HepG2 (cell line): ENCODE data around the gene TMEM151A. TPM values are rescaled to one million over a fixed set of nuclear protein-coding genes. Genes with fewer than 3 reads are reported as not detected.

Source experiments
- ARID4A ChIP-seq: sonication (generic); formaldehyde crosslinking; IDR thresholded peaks from 2 replicates; pipeline ENCODE4 v1.5.0; 2020; ENCODE audit warnings: mild to moderate bottlenecking, missing genetic modification reagents, borderline replicate concordance
- CBFB ChIP-seq: sonication (generic); formaldehyde crosslinking; IDR thresholded peaks from 2 replicates; pipeline ENCODE4 v1.4.0; 2020; ENCODE audit warnings: missing genetic modification reagents
- HDAC2 ChIP-seq: sonication (generic); formaldehyde crosslinking; IDR thresholded peaks from 2 replicates; pipeline ENCODE4 v1.4.0; 2020; ENCODE audit warnings: missing genetic modification reagents
- IRF1 ChIP-seq: sonication (generic); formaldehyde crosslinking; IDR thresholded peaks from 2 replicates; pipeline ENCODE4 v1.4.0; 2020; ENCODE audit warnings: low read depth, mild to moderate bottlenecking, missing genetic modification reagents
- MAFK ChIP-seq, 2 experiments: IDR thresholded peaks in 1 of 2; conservative IDR thresholded peaks in 1 of 2; 2 replicates each; pipeline ENCODE4 v1.6.1; 2011; ENCODE audit warnings: improper control_type of control experiment in 2 of 2, low read length in 2 of 2
- MEF2D ChIP-seq: sonication (generic); formaldehyde crosslinking; IDR thresholded peaks from 2 replicates; pipeline ENCODE4 v1.5.1; 2020; ENCODE audit warnings: mild to moderate bottlenecking, missing genetic modification reagents
- MIER3 ChIP-seq: IDR thresholded peaks from 2 replicates; pipeline ENCODE4 v1.6.1; 2016; ENCODE audit warnings: missing compliant biosample characterization, borderline replicate concordance
- PATZ1 ChIP-seq: sonication (generic); formaldehyde crosslinking; IDR thresholded peaks from 2 replicates; pipeline ENCODE4 v1.4.0; 2020; ENCODE audit warnings: missing genetic modification reagents
- SETDB1 ChIP-seq: sonication (generic); formaldehyde crosslinking; IDR thresholded peaks from 2 replicates; pipeline ENCODE4 v1.5.1; 2020; ENCODE audit warnings: missing genetic modification reagents, mild to moderate bottlenecking, borderline replicate concordance
- SPEN ChIP-seq: sonication (generic); formaldehyde crosslinking; IDR thresholded peaks from 2 replicates; pipeline ENCODE4 v1.5.1; 2020; ENCODE audit warnings: low read depth, mild to moderate bottlenecking, missing genetic modification reagents
- TFDP1 ChIP-seq: IDR thresholded peaks from 2 replicates; pipeline ENCODE4 v1.6.1; 2016; ENCODE audit warnings: missing compliant biosample characterization, missing genetic modification reagents, borderline replicate concordance
- ZBTB38 ChIP-seq: sonication (generic); formaldehyde crosslinking; IDR thresholded peaks from 2 replicates; pipeline ENCODE4 v1.5.1; 2020; ENCODE audit warnings: mild to moderate bottlenecking, missing genetic modification reagents
- ZC3H13 ChIP-seq: sonication (generic); formaldehyde crosslinking; IDR thresholded peaks from 2 replicates; pipeline ENCODE4 v1.8.1; 2023; ENCODE audit warnings: mild to moderate bottlenecking, missing genetic modification reagents, moderate library complexity
- ZNF547 ChIP-seq: sonication (generic); formaldehyde crosslinking; IDR thresholded peaks from 2 replicates; pipeline ENCODE4 v1.5.1; 2020; ENCODE audit warnings: mild to moderate bottlenecking, missing genetic modification reagents
- ZNF672 ChIP-seq: sonication (generic); formaldehyde crosslinking; IDR thresholded peaks from 2 replicates; pipeline ENCODE4 v1.8.1; 2022; ENCODE audit warnings: missing genetic modification reagents
- ZXDC ChIP-seq: sonication (generic); formaldehyde crosslinking; IDR thresholded peaks from 2 replicates; pipeline ENCODE4 v1.5.0; 2020; ENCODE audit warnings: mild to moderate bottlenecking, missing genetic modification reagents
- polyA plus RNA-seq, 8 experiments: library from polyadenylated mRNA; depleted of rRNA in 3 of 8; stranded (reverse) in 7 of 8; unstranded in 1 of 8; fragments of >200 nt; fragmentation: Illumina TruSeq in 4 of 8; extraction: Trizol in 4 of 8; gene quantifications; 2 replicates each; pipeline versions ENCODE4 v1.2.1 to v1.2.3, GENCODE V29; 2011 to 2016; ENCODE audit warnings: low read depth in 4 of 8, missing spikeins in 1 of 8, mixed read lengths in 1 of 8; ENCODE audit not compliant: insufficient read depth in 1 of 8
- total RNA-seq, 5 experiments: library from RNA; depleted of rRNA; stranded (reverse); fragments of >200 nt; fragmentation: Illumina TruSeq; extraction: Trizol; gene quantifications; 2 replicates each; pipeline ENCODE4 v1.2.3, GENCODE V29; 2016; ENCODE audit warnings: low read depth in 1 of 5

TMEM151A gene
- total and polyA plus RNA-seq, 2 of the 13 experiments (the other 11 are each of a cell fraction or from before 2014, with no cell fraction given), result 0.18 to 0.33 TPM

GRCh38 chr11:66344550-66345315 is 53.0 kb downstream of the TMEM151A start, which contains the start of gene BRMS1 (continued):
- 0 out of 2 replicates have a peak, but pooled peaks have one; percentile 76 for TF ChIP-seq IRF1 (CRISPR knock-in tag)
- 0 out of 2 replicates have a peak, but pooled peaks have one; percentile 41 for TF ChIP-seq PATZ1 (CRISPR knock-in tag)
- no peak for TF ChIP-seq ZNF547 (CRISPR knock-in tag)
- TF ChIP-seq ZC3H13, result peak; percentile 84
- TF ChIP-seq MIER3 (CRISPR knock-in tag), result peak; percentile 81; the same call in 1 of the 2 replicates
- 0 out of 2 replicates have a peak, but pooled peaks have one; percentile 18 for TF ChIP-seq ZXDC (CRISPR knock-in tag)
- TF ChIP-seq CBFB (CRISPR knock-in tag), result peak; percentile 45; the same call in 1 of the 2 replicates
- TF ChIP-seq HDAC2 (CRISPR knock-in tag), result peak; percentile 93
- peak; percentile 48; the same call in 1 of the 2 replicates for TF ChIP-seq TFDP1
- TF ChIP-seq MAFK (conservative IDR thresholded peaks at IDR 0.05 in 1 of 2, IDR thresholded peaks at IDR 0.05 in 1 of 2; ENCODE audit: low read length in 2 of 2), result no peak
- TF ChIP-seq ARID4A, result peak; percentile 100
- TF ChIP-seq SETDB1 (CRISPR knock-in tag), result no peak
- TF ChIP-seq MEF2D, result peak; percentile 64; the same call in 1 of the 2 replicates
- TF ChIP-seq ZBTB38, result peak; percentile 85
- peak; percentile 94 for TF ChIP-seq SPEN
- no peak for TF ChIP-seq ZNF672
